Measurements from ENCODE around the gene THAP4.

THAP4 gene

GRCh38 chr2:241637795-241638660 lies 1.1 kb upstream of the THAP4 start:
- no peak for FAIRE-seq

- no peak for FAIRE-seq
Measured at GRCh38 chr2:241636182-241637017, 558 bp downstream of the THAP4 start.

GRCh38 chr2:241635756-241636155 lies 1.2 kb downstream of the THAP4 start:
- no peak for FAIRE-seq

GRCh38 chr2:241633561-241633960 lies 3.4 kb downstream of the THAP4 start:
- no peak for FAIRE-seq

GRCh38 chr2:241632478-241633325 lies 4.3 kb downstream of the THAP4 start:
- FAIRE-seq, result no peak

- FAIRE-seq, result no peak
Measured at GRCh38 chr2:241629762-241630435, 7.1 kb downstream of the THAP4 start.

GRCh38 chr2:241627675-241628074 lies 9.3 kb downstream of the THAP4 start:
- no peak for FAIRE-seq

- no peak for FAIRE-seq
Measured at GRCh38 chr2:241620419-241620769, 16.6 kb downstream of the THAP4 start.

GRCh38 chr2:241619597-241620418 lies 17.1 kb downstream of the THAP4 start:
- FAIRE-seq, result no peak

GRCh38 chr2:241618829-241619228 lies 18.1 kb downstream of the THAP4 start:
- no peak for FAIRE-seq

GRCh38 chr2:241618296-241618805 lies 18.6 kb downstream of the THAP4 start:
- FAIRE-seq, result no peak

- no peak for FAIRE-seq
Measured at GRCh38 chr2:241617431-241618154, 19.4 kb downstream of the THAP4 start.

GRCh38 chr2:241616168-241617125 lies 20.5 kb downstream of the THAP4 start:
- FAIRE-seq, result no peak

- FAIRE-seq, result no peak
Measured at GRCh38 chr2:241615522-241616052, 21.4 kb downstream of the THAP4 start.

- FAIRE-seq, result no peak
Measured at GRCh38 chr2:241615041-241615440, 21.9 kb downstream of the THAP4 start.

- no peak for FAIRE-seq
Measured at GRCh38 chr2:241613017-241613780, 23.8 kb downstream of the THAP4 start.

- FAIRE-seq, result no peak
Measured at GRCh38 chr2:241612156-241613016, 24.6 kb downstream of the THAP4 start.
